GM12874 (cell line): ENCODE results near the gene COL28A1.

Source experiments
- TF ChIP-seq, protein P1 (sequence below): IDR thresholded peaks from 2 replicates; pipeline ENCODE4 v1.5.1; 2011; ENCODE audit warnings: low read depth, mild to moderate bottlenecking, control low read depth, low read length, moderate library complexity; ENCODE audit not compliant: insufficient read depth

COL28A1 gene

DNA sequence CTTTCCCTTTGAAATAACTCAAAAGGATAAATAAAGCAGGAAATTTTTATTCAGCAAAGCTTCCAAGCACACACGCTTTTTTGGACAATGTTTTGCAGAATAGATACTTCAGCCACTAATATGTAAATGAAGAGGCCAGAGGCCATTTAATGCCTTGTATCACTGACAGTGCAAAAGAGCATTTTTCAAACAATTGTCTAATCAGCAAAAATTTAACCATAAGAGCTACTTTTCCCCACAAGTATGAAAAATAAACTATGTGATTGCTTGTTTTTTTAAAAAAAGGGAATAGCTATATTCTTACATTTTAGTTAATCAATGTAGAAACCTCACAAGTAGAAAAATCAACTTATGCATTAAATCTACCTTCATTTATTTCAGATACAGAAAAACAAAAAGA lies 99.7 kb downstream of the COL28A1 start:
- TF ChIP-seq, protein P1, sequence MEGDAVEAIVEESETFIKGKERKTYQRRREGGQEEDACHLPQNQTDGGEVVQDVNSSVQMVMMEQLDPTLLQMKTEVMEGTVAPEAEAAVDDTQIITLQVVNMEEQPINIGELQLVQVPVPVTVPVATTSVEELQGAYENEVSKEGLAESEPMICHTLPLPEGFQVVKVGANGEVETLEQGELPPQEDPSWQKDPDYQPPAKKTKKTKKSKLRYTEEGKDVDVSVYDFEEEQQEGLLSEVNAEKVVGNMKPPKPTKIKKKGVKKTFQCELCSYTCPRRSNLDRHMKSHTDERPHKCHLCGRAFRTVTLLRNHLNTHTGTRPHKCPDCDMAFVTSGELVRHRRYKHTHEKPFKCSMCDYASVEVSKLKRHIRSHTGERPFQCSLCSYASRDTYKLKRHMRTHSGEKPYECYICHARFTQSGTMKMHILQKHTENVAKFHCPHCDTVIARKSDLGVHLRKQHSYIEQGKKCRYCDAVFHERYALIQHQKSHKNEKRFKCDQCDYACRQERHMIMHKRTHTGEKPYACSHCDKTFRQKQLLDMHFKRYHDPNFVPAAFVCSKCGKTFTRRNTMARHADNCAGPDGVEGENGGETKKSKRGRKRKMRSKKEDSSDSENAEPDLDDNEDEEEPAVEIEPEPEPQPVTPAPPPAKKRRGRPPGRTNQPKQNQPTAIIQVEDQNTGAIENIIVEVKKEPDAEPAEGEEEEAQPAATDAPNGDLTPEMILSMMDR = no peak

DNA sequence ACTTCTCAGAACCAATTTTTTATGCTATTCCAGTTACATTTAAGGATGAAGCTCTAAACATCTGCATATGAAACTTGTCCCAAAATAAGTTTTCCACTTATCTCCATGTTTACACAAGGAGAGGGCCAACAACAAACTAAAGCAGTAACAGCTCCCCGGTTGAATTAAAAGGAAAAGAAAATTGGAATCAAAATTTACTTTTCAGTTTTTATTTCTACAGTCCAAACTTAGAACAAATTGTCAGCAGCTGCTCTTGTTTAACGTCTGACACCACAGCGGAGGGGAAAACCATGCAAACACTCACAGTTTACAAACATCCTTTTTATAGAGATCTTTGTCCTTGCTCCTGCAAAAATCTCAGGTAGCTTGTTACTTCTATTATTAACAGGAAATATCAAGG lies 101.3 kb downstream of the COL28A1 start:
- TF ChIP-seq, protein P1 = no peak

DNA sequence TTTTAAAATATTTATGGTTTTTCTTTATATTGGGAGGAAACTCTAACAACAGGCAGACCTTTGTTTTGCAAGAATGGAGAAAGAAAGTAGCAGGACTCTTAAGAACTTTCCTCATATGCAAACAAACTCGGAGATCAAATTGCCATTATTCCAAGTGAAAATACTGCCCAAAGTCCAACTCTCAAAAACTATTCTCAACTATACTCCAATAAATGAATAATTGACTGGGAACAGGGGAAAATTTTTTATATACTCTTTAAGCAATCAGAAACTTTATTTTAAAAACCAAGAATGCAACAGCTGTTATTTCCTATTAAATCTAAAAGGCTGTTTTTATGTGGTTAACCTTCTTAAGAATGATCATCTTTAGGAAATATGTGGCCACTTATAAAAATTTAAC lies 101.9 kb downstream of the COL28A1 start:
- TF ChIP-seq, protein P1 = no peak

DNA sequence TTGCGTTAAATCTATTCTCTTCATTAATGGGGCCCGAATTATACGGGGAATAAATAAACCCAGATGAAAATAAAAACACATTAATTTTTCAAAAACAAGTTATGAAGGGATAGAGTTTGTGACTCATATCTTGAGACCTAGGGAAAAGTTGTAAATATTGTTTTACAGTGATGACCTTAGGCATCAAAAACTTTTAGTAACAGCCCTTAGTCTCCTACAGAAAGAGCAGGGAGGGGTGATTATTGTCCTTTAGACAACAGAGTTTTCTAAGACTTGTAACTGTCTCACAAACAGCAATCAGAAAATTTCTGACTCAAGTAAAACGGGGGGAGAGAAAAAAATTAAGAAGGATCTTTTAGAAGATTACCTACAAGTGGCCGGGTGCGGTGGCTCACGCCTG lies 102.7 kb downstream of the COL28A1 start:
- TF ChIP-seq, protein P1 = no peak

DNA sequence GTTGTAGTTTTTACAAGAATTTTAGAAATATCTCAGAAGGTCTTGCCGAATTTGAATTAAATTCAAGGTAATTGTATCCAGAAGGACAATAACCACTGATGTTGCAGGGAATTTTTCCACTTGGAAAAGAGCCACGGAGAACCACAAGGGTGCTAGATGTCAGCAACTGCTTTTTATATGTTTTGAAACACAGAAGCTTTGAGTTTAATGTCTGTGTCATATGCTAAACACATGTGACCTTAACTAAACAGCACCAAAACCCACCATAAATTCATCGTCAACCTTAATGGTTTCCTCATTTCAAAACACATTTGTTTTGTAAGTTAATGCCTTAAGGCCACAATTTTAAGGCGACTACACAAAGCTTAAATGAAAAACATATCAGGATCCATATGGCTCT lies 106.9 kb downstream of the COL28A1 start:
- TF ChIP-seq, protein P1 = no peak

DNA sequence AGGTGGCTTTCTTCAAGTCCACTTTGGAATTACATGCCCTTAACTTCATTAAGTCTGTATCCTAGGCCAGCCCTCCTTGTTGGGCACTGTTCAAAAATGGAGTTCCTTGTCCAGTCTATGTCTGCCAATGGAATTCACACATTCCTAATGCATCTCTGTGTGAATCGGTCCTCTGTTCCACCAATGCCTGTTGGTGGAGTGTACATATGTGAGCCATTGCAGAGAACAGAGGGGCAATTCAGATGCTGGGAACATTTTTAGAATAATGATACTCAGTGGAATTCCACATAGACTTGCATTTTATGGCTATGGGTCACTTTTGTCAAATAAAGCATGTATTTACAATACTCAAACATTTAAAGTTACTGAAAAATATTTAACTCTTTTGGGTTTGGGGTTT lies 108.3 kb downstream of the COL28A1 start:
- TF ChIP-seq, protein P1 = no peak

DNA sequence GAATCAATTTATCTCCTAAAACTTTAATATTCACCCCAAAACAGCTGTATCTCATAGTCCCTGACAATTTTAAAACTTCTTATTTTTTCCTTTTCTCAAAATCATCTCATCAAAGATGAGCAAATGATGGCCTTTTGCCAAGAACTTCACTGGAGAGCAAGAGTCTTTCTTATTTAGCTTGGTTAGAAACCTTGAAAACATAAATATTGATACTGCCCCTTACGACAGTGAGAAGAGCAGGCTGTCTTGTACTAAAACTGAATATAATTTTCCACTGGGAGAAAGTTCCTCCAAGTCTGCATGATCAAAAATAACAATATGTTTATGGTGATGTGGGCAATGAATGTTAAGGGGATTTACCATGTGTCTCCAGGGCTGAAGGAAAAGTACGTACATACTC lies 109.0 kb downstream of the COL28A1 start:
- TF ChIP-seq, protein P1 = no peak

DNA sequence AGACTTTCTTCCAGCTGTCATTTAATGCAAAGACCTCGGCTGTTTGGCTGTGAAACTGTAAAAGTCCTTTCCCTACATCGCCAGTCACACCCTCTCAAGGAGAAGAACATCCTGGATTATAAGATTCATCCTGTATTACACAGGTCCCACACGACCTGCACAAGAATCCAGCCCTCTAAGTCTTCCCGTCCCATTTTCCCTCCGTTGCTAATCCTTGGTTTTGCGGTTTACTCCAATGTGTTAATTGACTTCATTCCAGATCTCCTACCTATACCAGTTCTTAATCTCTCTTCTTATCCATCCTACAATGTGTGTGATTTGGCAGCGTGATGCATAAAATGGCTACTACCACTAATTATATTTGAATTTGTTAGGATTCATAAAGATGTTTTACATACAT lies 110.4 kb downstream of the COL28A1 start:
- TF ChIP-seq, protein P1 = no peak
